GM23248 (cell line): Measurements from ENCODE around the gene RPL14. TPM values are rescaled to one million over a fixed set of nuclear protein-coding genes. Genes with fewer than 3 reads are reported as not detected.

ENCODE experiments used
- DNase-seq: peaks from one replicate; pipeline ENCODE4 v3.0.0-alpha.2; 2015
- H2AFZ ChIP-seq: fragments of 200-600 bp; sonication (generic); 2 replicates; pipeline ENCODE4 v1.6.1; 2016; ENCODE audit warnings: antibody characterized with exemption
- H3F3A ChIP-seq: fragments of 200-600 bp; sonication (generic); 2 replicates; pipeline ENCODE4 v1.6.1; 2016; ENCODE audit warnings: mild to moderate bottlenecking, antibody characterized with exemption, mixed run types; ENCODE audit not compliant: insufficient read depth
- H3K27ac ChIP-seq: fragments of 200-600 bp; sonication (generic); 2 replicates; pipeline ENCODE4 v1.5.1; 2016; ENCODE audit warnings: mild to moderate bottlenecking
- H3K27me3 ChIP-seq: fragments of 200-600 bp; sonication (generic); replicated peaks from 2 replicates; pipeline ENCODE4 v1.6.1; 2016; ENCODE audit warnings: mild to moderate bottlenecking; ENCODE audit not compliant: insufficient read depth
- H3K36me3 ChIP-seq: fragments of 200-600 bp; sonication (generic); 2 replicates; pipeline ENCODE4 v1.6.1; 2016; ENCODE audit warnings: low read depth, mild to moderate bottlenecking
- H3K4me1 ChIP-seq: fragments of 200-600 bp; sonication (generic); 2 replicates; pipeline ENCODE4 v1.6.1; 2016; ENCODE audit warnings: mild to moderate bottlenecking; ENCODE audit not compliant: insufficient read depth
- H3K4me2 ChIP-seq: fragments of 200-600 bp; sonication (generic); one replicate; pipeline ENCODE4 v1.6.1; 2016; ENCODE audit warnings: mild to moderate bottlenecking; ENCODE audit not compliant: unreplicated experiment
- H3K4me3 ChIP-seq: fragments of 200-600 bp; sonication (generic); 2 replicates; pipeline ENCODE4 v1.5.1; 2016; ENCODE audit warnings: mild to moderate bottlenecking
- H3K79me2 ChIP-seq: fragments of 200-600 bp; sonication (generic); 2 replicates; pipeline ENCODE4 v1.6.1; 2016; ENCODE audit warnings: mild to moderate bottlenecking; ENCODE audit not compliant: insufficient read depth
- H3K9ac ChIP-seq: fragments of 200-600 bp; sonication (generic); 2 replicates; pipeline ENCODE4 v1.6.1; 2016; ENCODE audit warnings: mild to moderate bottlenecking
- H3K9me2 ChIP-seq: fragments of 200-600 bp; sonication (generic); 2 replicates; pipeline ENCODE4 v1.6.1; 2016; ENCODE audit warnings: mixed run types, mild to moderate bottlenecking, moderate library complexity; ENCODE audit not compliant: insufficient read depth
- H3K9me3 ChIP-seq: fragments of 200-600 bp; sonication (generic); one replicate; pipeline ENCODE4 v1.6.1; 2017; ENCODE audit warnings: low read depth
- H4K20me1 ChIP-seq: fragments of 200-600 bp; sonication (generic); 2 replicates; pipeline ENCODE4 v1.6.0; 2016; ENCODE audit not compliant: insufficient read depth
- EZH2 ChIP-seq: fragments of 200-600 bp; sonication (generic); IDR thresholded peaks from 2 replicates; pipeline ENCODE4 v1.6.1; 2018; ENCODE audit warnings: antibody characterized with exemption, mild to moderate bottlenecking; ENCODE audit not compliant: insufficient read depth, poor library complexity, severe bottlenecking
- EZH2phosphoT487 ChIP-seq: fragments of 200-600 bp; sonication (generic); IDR thresholded peaks from 2 replicates; pipeline ENCODE4 v1.6.1; 2018; ENCODE audit warnings: antibody characterized with exemption, moderate library complexity, mild to moderate bottlenecking, low read depth; ENCODE audit not compliant: insufficient read depth
- WGBS, 2 experiments: methylation state at CpG; one replicate each; pipeline ENCODE4 v1.1.6; 2015 to 2017; ENCODE audit warnings: low lambda C conversion rate in 2 of 2, low coverage in 1 of 2; ENCODE audit errors: missing lambda C conversion rate in 2 of 2; 5-methylcytosine and 5-hydroxymethylcytosine counted together
- in situ Hi-C: fragments of 300-500 bp; cut with MboI; formaldehyde crosslinking; loops from 2 replicates; pipeline ENCODE4 v1.15.0; 2020
- polyA plus RNA-seq: library from polyadenylated mRNA; unstranded; fragments of >200 nt; fragmentation: Nextera tagmentation; extraction: Ambion mirVana; gene quantifications from 2 replicates; pipeline ENCODE4 v1.2.1, GENCODE V29; 2016
- total RNA-seq: library from RNA; depleted of rRNA; stranded (reverse); fragments of >200 nt; shearing (Covaris generic); gene quantifications from 2 replicates; pipeline ENCODE4 v1.2.3, GENCODE V29; 2014

Gene RPL14
- total and polyA plus RNA-seq, 2 experiments from 2014 or later = 220 to 431 TPM

DNA sequence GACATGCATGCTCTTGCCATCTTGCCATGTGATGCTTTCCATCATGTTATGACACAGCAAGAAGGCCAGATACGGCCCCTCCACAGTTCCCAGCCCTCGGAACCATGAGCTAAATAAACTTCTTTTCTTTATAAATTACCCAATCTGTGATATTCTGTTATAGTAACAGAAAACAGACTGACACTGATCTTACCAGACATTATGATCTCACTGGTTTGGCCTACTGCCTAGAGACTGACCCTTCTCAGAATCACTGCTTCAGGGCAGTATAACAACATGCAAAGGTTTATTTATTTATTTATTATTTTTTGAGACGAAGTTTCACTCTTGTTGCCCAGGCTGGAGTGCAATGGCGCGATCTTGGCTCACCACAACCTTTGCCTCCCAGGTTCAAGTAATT, 33.8 kb downstream of the RPL14 start:
- Histone ChIP-seq H3K9ac (no peak overlapping the region), H3K27ac (no peak overlapping the region), H3F3A (no peaks in the 10 kb centered on the region), H3K36me3 (peaks cover 11% of the 10 kb centered on the region), H3K4me3 (no peak overlapping the region), H3K27me3 (no peaks in the 10 kb centered on the region), H3K9me3 (no peaks in the 10 kb centered on the region), H3K4me2 (no peak overlapping the region), H3K79me2 (no peaks in the 10 kb centered on the region), H4K20me1 (no peaks in the 10 kb centered on the region), H3K9me2 (no peaks in the 10 kb centered on the region), H3K4me1 (no peaks in the 10 kb centered on the region), H2AFZ (no peak overlapping the region)
- 95 to 97% methylated on average over 5 of the region's 5 CpGs for WGBS, 2 experiments
- no peak for TF ChIP-seq EZH2
- TF ChIP-seq EZH2phosphoT487 = no peak
- DNase-seq = no peak
- in situ Hi-C loops = no loop called here

DNA sequence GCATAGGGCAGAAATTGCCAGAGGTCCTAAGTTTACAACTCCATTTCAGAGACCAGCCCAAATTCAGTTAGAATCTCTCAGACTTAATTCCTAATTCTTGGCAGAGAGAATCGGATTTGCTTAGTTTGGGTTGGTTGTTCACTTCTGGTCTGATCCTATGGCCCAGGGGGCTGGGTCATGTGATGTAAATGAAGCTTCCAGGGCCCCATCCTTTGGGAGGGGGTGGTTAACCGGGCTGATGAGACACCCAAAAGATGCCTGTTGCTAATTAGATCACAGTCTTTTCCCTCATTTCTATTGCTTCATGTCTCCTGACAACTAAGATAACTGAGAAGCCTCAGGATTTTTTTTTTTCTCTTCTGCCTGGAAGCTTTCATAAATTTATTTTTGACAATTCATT, 37.6 kb downstream of the RPL14 start:
- H3K9me2 ChIP-seq = no peaks in the 10 kb centered on the region
- H3K9ac ChIP-seq = no peak overlapping the region
- H3K27ac ChIP-seq = no peak overlapping the region
- H3K9me3 ChIP-seq = no peaks in the 10 kb centered on the region
- no peak overlapping the region for H2AFZ ChIP-seq
- no peaks in the 10 kb centered on the region for H3F3A ChIP-seq
- no peak overlapping the region for H3K4me3 ChIP-seq
- TF ChIP-seq EZH2 (no peak), EZH2phosphoT487 (no peak)
- no peak overlapping the region for H3K4me2 ChIP-seq
- WGBS, 2 experiments = 0 to 7% methylated on average over 2 of the region's 2 CpGs
- DNase-seq = no peak
- H3K36me3 ChIP-seq = no peaks in the 10 kb centered on the region
- H4K20me1 ChIP-seq = no peaks in the 10 kb centered on the region
- H3K27me3 ChIP-seq = no peaks in the 10 kb centered on the region
- no peaks in the 10 kb centered on the region for H3K4me1 ChIP-seq
- in situ Hi-C loops = no loop called here
- no peaks in the 10 kb centered on the region for H3K79me2 ChIP-seq

DNA sequence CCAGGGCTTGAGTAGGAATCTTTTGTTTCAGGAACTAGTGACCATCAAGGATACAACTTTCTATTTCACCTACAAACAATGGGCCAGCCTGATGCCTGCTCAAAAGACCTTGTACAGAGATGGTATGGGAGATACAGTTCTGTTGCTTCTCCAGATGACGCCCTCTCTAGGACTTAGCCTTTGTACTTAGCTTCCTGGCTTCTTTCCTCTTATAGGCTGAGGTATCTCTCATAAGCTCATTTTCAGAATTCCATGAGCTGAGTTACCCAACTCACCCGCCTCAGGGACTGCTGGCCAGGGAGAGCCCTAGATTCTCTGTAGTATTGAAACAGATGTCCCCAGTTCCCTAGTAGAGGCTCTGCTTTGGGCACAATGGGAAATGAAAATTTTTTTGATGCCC, 40.1 kb downstream of the RPL14 start:
- H3K36me3 ChIP-seq = no peaks in the 10 kb centered on the region
- H3K4me2 ChIP-seq = no peak overlapping the region
- no peaks in the 10 kb centered on the region for H3K27me3 ChIP-seq
- no peak overlapping the region for H3K9ac ChIP-seq
- H3K9me3 ChIP-seq = no peaks in the 10 kb centered on the region
- no peaks in the 10 kb centered on the region for H3K4me1 ChIP-seq
- no peak overlapping the region for H2AFZ ChIP-seq
- H4K20me1 ChIP-seq = no peaks in the 10 kb centered on the region
- no peak for TF ChIP-seq EZH2phosphoT487
- no peak for TF ChIP-seq EZH2
- WGBS, 2 experiments = 85 to 88% methylated on average over 2 of the region's 2 CpGs
- in situ Hi-C loops = no loop called here
- H3K9me2 ChIP-seq = no peaks in the 10 kb centered on the region
- no peak overlapping the region for H3K27ac ChIP-seq
- DNase-seq = no peak
- H3K79me2 ChIP-seq = no peaks in the 10 kb centered on the region
- no peak overlapping the region for H3K4me3 ChIP-seq
- H3F3A ChIP-seq = no peaks in the 10 kb centered on the region

DNA sequence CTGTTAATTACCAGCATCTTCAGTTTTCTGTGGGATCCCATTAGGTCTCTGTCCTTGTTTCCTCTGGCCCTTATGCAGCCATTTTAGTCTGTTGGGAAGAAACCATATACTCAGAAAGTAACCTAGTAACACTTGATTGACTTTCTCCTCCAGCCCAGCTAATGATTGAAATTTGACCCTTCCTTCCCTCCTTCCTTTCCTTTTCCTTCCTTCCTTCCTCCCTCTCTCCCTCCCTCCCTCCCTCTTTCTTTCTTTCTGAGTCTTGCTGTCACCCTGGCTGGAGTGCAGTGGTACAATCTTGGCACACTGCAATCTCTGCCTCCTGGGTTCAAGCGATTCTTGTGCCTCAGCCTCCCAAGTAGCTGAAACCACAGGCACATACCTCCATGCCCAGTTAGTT, 42.8 kb downstream of the RPL14 start:
- Histone ChIP-seq H3K79me2 (no peaks in the 10 kb centered on the region), H3K36me3 (no peaks in the 10 kb centered on the region), H3K4me2 (no peak overlapping the region), H3K9me3 (no peaks in the 10 kb centered on the region), H3K9ac (no peak overlapping the region), H3K9me2 (no peaks in the 10 kb centered on the region), H2AFZ (no peak overlapping the region), H3K27ac (no peak overlapping the region), H3F3A (peaks cover 7% of the 10 kb centered on the region), H3K4me1 (peaks cover 8% of the 10 kb centered on the region), H3K27me3 (no peaks in the 10 kb centered on the region), H3K4me3 (no peak overlapping the region), H4K20me1 (no peaks in the 10 kb centered on the region)
- in situ Hi-C loops = no loop called here
- DNase-seq = no peak
- TF ChIP-seq EZH2phosphoT487 (no peak), EZH2 (no peak)
- WGBS, 2 experiments = 84 to 95% methylated on average over 1 of the region's 1 CpG

DNA sequence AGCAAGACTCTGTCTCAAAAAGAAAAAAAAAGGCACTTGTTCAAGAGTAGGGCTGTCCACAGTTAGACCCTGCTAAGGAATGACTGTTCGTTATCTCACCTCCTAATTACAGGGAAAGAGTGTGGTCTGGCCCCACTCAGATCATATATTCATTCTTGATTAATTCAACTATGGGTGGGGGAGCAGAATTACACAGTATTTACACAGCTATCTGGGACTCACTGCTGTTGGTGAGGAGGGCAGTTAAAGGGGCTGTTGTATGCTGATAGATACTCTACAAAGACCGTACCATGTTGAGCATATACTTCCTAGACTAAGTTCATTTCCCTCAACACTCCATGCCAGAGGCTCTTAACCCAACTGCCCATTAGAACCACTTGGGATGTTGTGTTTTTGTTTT, 44.9 kb downstream of the RPL14 start:
- no peaks in the 10 kb centered on the region for H3K27me3 ChIP-seq
- no peaks in the 10 kb centered on the region for H3K36me3 ChIP-seq
- no peaks in the 10 kb centered on the region for H3K9me2 ChIP-seq
- no peak overlapping the region for H2AFZ ChIP-seq
- peaks cover 13% of the 10 kb centered on the region for H3F3A ChIP-seq
- no peaks in the 10 kb centered on the region for H3K9me3 ChIP-seq
- WGBS, 2 experiments = 88 to 90% methylated on average over 2 of the region's 2 CpGs
- H3K4me2 ChIP-seq = no peak overlapping the region
- DNase-seq = no peak
- H3K4me3 ChIP-seq = no peak overlapping the region
- H4K20me1 ChIP-seq = no peaks in the 10 kb centered on the region
- TF ChIP-seq EZH2phosphoT487 = no peak
- no peak for TF ChIP-seq EZH2
- in situ Hi-C loops = no loop called here
- peaks cover 16% of the 10 kb centered on the region for H3K4me1 ChIP-seq
- H3K27ac ChIP-seq = no peak overlapping the region
- no peaks in the 10 kb centered on the region for H3K79me2 ChIP-seq
- no peak overlapping the region for H3K9ac ChIP-seq
